Natural killer cell treated with Interleukin-12 subunit alpha and Interleukin-12 subunit beta and Interleukin-15 and Interleukin-18, amount 100 ng/mL, for 72 hours (primary cell): ENCODE results near the gene ENTHD1. TPM values are rescaled to one million over a fixed set of nuclear protein-coding genes. Genes with fewer than 3 reads are reported as not detected.

Experiments used
- ATAC-seq, 2 donors: fragments of 150-1000 bp; cut with Tn5 transposase in 1 of 2; sonication (Bioruptor Pico), chemical (Tn5 transposase) in 1 of 2; 2 replicates each; pipeline ENCODE4 v1.10.0; 2021
- DNase-seq: peaks from one replicate; pipeline ENCODE4 v3.0.0; 2022; ENCODE audit warnings: low spot score
- H3K27ac Mint-ChIP-seq, 2 donors: 1 replicate in 1 of 2; 2 replicates in 1 of 2; pipeline ENCODE4 v1.8.0; 2022; ENCODE audit warnings: mixed read lengths in 2 of 2, mild to moderate bottlenecking in 1 of 2, moderate library complexity in 1 of 2
- H3K27me3 Mint-ChIP-seq, 2 donors: 1 replicate in 1 of 2; 2 replicates in 1 of 2; pipeline ENCODE4 v1.8.0; 2022; ENCODE audit warnings: mixed read lengths in 2 of 2
- H3K36me3 Mint-ChIP-seq: one replicate; pipeline ENCODE4 v1.8.0; 2022; ENCODE audit warnings: mixed read lengths
- H3K4me1 Mint-ChIP-seq, 2 donors: 1 replicate in 1 of 2; 2 replicates in 1 of 2; pipeline ENCODE4 v1.8.0; 2022; ENCODE audit warnings: low read depth in 2 of 2, mixed read lengths in 2 of 2, mild to moderate bottlenecking in 1 of 2
- H3K4me3 Mint-ChIP-seq: one replicate; pipeline ENCODE4 v1.8.0; 2022; ENCODE audit warnings: mixed read lengths
- H3K9me3 Mint-ChIP-seq: 2 replicates; pipeline ENCODE4 v1.8.0; 2022; ENCODE audit warnings: mixed read lengths
- total RNA-seq, 2 donors: library from RNA; stranded (reverse); gene quantifications; one replicate each; pipeline ENCODE4 v1.2.3, GENCODE V29; 2022

The ENTHD1 gene
- total RNA-seq, 2 donors from 2014 or later = not detected

GRCh38 chr22:39806109-39806508 lies 87.5 kb downstream of the ENTHD1 start:
- Mint-ChIP-seq H3K4me3 (no peak overlapping the region), H3K36me3 (no peaks in the 10 kb centered on the region), H3K27ac (no peak overlapping the region), H3K4me1 (peaks cover 6 to 8% of the 10 kb centered on the region in 2 donors), H3K27me3 (peaks cover 24 to 37% of the 10 kb centered on the region in 2 donors), H3K9me3 (no peaks in the 10 kb centered on the region)
- no peak for DNase-seq
- no peak for ATAC-seq

- Mint-ChIP-seq H3K27ac (no peak overlapping the region), H3K36me3 (no peaks in the 10 kb centered on the region), H3K4me1 (peaks cover 6 to 8% of the 10 kb centered on the region in 2 donors), H3K27me3 (peaks cover 24 to 37% of the 10 kb centered on the region in 2 donors), H3K4me3 (no peak overlapping the region), H3K9me3 (no peaks in the 10 kb centered on the region)
- DNase-seq (no peak), ATAC-seq (no peak)
These were observed 88.4 kb downstream of the ENTHD1 start for GRCh38 chr22:39805117-39805516.

DNA sequence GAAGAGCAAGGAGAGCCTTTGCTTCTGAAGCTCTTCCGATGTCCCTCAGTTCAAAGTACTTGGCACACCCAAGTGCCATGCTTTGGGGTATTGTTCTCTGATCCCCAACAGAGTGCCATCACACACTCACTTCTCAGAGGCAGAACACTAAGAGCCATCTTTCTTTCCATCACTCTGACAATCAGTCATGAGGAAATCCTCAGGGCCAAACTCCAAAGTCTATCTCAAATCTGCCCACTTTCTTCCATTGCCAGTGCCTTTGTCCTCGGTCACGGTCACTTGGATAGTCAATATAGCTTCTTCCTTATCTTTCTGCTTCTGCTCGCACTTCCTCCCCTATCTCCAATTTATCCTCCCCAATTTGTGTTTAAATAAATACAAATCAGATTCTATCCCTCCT lies 90.9 kb downstream of the ENTHD1 start:
- Mint-ChIP-seq H3K4me1 (no peaks in the 10 kb centered on the region), H3K36me3 (peaks cover 10% of the 10 kb centered on the region)
- ATAC-seq = no peak

GRCh38 chr22:39800790-39801520 lies 92.6 kb downstream of the ENTHD1 start:
- Mint-ChIP-seq H3K36me3 (peaks cover 23% of the 10 kb centered on the region), H3K27me3 (peaks cover 28 to 36% of the 10 kb centered on the region in 2 donors), H3K4me3 (no peak overlapping the region), H3K4me1 (no peaks in the 10 kb centered on the region), H3K27ac (no peak overlapping the region), H3K9me3 (peaks cover 15% of the 10 kb centered on the region)
- ATAC-seq (no peak), DNase-seq (no peak)

More for the DNA sequence above, 90.9 kb downstream of the ENTHD1 start:
- Mint-ChIP-seq H3K27ac (no peak overlapping the region), H3K9me3 (peaks cover 8% of the 10 kb centered on the region), H3K27me3 (peaks cover 27 to 33% of the 10 kb centered on the region in 2 donors), H3K4me3 (no peak overlapping the region)
- DNase-seq = no peak

- Mint-ChIP-seq H3K9me3 (peaks cover 17% of the 10 kb centered on the region), H3K4me3 (no peak overlapping the region), H3K4me1 (no peaks in the 10 kb centered on the region), H3K27ac (no peak overlapping the region), H3K36me3 (peaks cover 27% of the 10 kb centered on the region), H3K27me3 (peaks cover 13 to 18% of the 10 kb centered on the region in 2 donors)
- DNase-seq (no peak), ATAC-seq (no peak)
These were observed 95.9 kb downstream of the ENTHD1 start for GRCh38 chr22:39797528-39798147.

DNA sequence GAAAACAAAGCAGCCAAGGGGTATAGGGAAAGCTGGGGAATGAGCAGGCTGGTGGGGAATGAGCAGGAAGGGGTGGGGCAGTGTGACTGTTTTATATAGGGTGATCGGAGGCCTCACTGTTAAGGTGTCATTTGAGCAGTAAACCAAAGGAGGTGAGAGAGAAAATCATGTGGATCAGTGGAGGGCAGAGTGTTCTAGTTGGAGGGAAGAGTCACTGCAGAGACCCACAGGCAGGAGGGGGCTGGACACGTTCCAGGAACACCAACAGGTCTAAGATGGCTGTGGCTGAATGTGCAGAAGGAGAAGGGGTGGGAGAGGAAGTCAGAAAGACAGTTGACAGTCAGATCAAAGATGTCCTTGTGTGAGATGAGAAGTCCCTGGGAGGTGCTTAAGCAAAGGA lies 103.8 kb downstream of the ENTHD1 start:
- no peaks in the 10 kb centered on the region for H3K36me3 Mint-ChIP-seq
- H3K27me3 Mint-ChIP-seq = no peaks in the 10 kb centered on the region
- no peak overlapping the region for H3K27ac Mint-ChIP-seq
- H3K4me3 Mint-ChIP-seq = no peak overlapping the region
- no peak for ATAC-seq
- no peaks in the 10 kb centered on the region for H3K9me3 Mint-ChIP-seq
- DNase-seq = no peak
- H3K4me1 Mint-ChIP-seq = peaks cover 5 to 6% of the 10 kb centered on the region in 2 donors

- Mint-ChIP-seq H3K27me3 (peaks cover 0 to 14% of the 10 kb centered on the region in 2 donors), H3K9me3 (no peaks in the 10 kb centered on the region), H3K4me1 (peaks cover 5 to 6% of the 10 kb centered on the region in 2 donors), H3K4me3 (no peak overlapping the region), H3K36me3 (no peaks in the 10 kb centered on the region), H3K27ac (no peak overlapping the region)
- DNase-seq (no peak), ATAC-seq (no peak)
These were observed 108.3 kb downstream of the ENTHD1 start for GRCh38 chr22:39785232-39785631.

- H3K27ac Mint-ChIP-seq = no peak overlapping the region
These were observed 115.7 kb downstream of the ENTHD1 start for GRCh38 chr22:39777716-39778454.

GRCh38 chr22:39776295-39777009 lies 117.1 kb downstream of the ENTHD1 start:
- no peak for DNase-seq
- H3K27me3 Mint-ChIP-seq = peaks cover 0 to 5% of the 10 kb centered on the region in 2 donors
- H3K36me3 Mint-ChIP-seq = peaks cover 3% of the 10 kb centered on the region
- H3K27ac Mint-ChIP-seq = peak overlapping the region; percentile 9 to 30
- ATAC-seq = no peak
- H3K9me3 Mint-ChIP-seq = no peaks in the 10 kb centered on the region
- peaks cover 14 to 28% of the 10 kb centered on the region in 2 donors for H3K4me1 Mint-ChIP-seq
- H3K4me3 Mint-ChIP-seq = no peak overlapping the region

More at GRCh38 chr22:39777716-39778454, 115.7 kb downstream of the ENTHD1 start:
- no peaks in the 10 kb centered on the region for H3K36me3 Mint-ChIP-seq
- H3K27me3 Mint-ChIP-seq = peaks cover 0 to 11% of the 10 kb centered on the region in 2 donors
- DNase-seq (no peak), ATAC-seq (no peak)
- peaks cover 14 to 21% of the 10 kb centered on the region in 2 donors for H3K4me1 Mint-ChIP-seq
- no peaks in the 10 kb centered on the region for H3K9me3 Mint-ChIP-seq
- H3K4me3 Mint-ChIP-seq = no peak overlapping the region

DNA sequence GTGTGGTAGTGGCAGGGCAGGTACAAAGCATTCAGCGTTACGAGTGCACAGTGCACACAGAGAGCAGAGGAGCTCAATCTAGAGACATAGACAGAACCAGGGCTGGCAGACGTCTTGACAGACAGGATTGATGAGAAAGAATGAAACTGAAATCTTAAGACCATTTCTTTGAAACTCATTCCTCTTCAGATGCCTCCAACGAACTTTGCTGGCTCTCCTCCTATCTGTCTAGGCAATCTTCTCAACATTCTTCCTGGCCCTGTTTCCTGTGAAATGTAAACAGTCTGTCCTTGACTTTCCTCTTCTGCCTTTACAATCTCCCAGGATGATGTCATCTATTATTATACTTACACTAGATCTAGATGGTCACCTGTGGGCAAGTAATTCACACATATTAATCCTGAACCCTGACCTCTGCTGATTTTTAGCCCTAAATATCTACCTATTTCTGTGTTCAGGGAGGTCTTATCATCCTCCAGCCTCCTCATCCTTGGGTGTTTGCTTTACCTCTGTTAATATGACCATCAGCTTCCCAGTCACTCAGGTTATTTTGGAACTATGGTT lies 119.5 kb downstream of the ENTHD1 start:
- DNase-seq (peak; percentile 65), ATAC-seq (peak; percentile 94 to 96)
- Mint-ChIP-seq H3K27ac (peak overlapping the region; percentile 76 to 87), H3K36me3 (peaks cover 6% of the 10 kb centered on the region), H3K27me3 (peaks cover 0 to 8% of the 10 kb centered on the region in 2 donors), H3K4me3 (peak overlapping the region; percentile 65), H3K9me3 (no peaks in the 10 kb centered on the region), H3K4me1 (peaks cover 14 to 28% of the 10 kb centered on the region in 2 donors)

GRCh38 chr22:39773503-39773902 lies 120.1 kb downstream of the ENTHD1 start:
- Mint-ChIP-seq H3K27me3 (peaks cover 0 to 8% of the 10 kb centered on the region in 2 donors), H3K9me3 (no peaks in the 10 kb centered on the region), H3K36me3 (peaks cover 6% of the 10 kb centered on the region), H3K4me3 (peak overlapping the region; percentile 65), H3K4me1 (peaks cover 14 to 28% of the 10 kb centered on the region in 2 donors), H3K27ac (peak overlapping the region; percentile 76 to 87)
- no peak for DNase-seq
- ATAC-seq = no peak

GRCh38 chr22:39771486-39771885 lies 122.1 kb downstream of the ENTHD1 start:
- no peaks in the 10 kb centered on the region for H3K9me3 Mint-ChIP-seq
- DNase-seq (no peak), ATAC-seq (no peak)
- H3K4me1 Mint-ChIP-seq = peaks cover 14 to 28% of the 10 kb centered on the region in 2 donors
- peaks cover 6% of the 10 kb centered on the region for H3K36me3 Mint-ChIP-seq
- H3K4me3 Mint-ChIP-seq = no peak overlapping the region
- peak overlapping the region; percentile 13 to 43 for H3K27ac Mint-ChIP-seq
- peaks cover 0 to 14% of the 10 kb centered on the region in 2 donors for H3K27me3 Mint-ChIP-seq

DNA sequence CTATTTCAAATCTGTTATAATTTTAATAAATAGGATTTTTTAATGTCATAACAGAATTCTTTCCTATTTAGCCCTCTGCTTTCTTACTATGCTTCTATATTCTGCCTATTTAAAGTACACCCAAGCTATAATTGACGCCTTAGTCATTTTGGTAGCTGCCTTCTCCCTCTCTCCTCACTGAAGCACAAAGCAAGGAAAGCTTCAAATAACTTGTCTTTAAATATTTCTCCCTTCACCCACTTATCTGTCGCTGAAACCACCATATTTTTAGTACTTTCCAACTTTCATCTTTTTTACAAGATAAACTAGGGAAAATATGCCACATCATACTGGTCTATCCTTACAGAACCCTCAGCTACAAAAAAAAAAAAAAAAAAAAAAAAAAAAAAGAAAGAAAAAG lies 127.9 kb downstream of the ENTHD1 start:
- no peak for DNase-seq
- ATAC-seq = no peak

More for the DNA sequence above, 127.9 kb downstream of the ENTHD1 start:
- Mint-ChIP-seq H3K27me3 (peaks cover 8 to 22% of the 10 kb centered on the region in 2 donors), H3K4me3 (no peak overlapping the region), H3K36me3 (no peaks in the 10 kb centered on the region), H3K4me1 (no peaks in the 10 kb centered on the region), H3K9me3 (no peaks in the 10 kb centered on the region), H3K27ac (no peak overlapping the region)
